HG03280 (cell line): ENCODE measurements around the gene MGAT5.

Experiments used
- ATAC-seq: cut with Tn5 transposase; IDR thresholded peaks from one replicate; pipeline ENCODE4 v1.9.1; 2021; ENCODE audit warnings: mild to moderate bottlenecking, moderate library complexity; ENCODE audit not compliant: unreplicated experiment

The MGAT5 gene

DNA sequence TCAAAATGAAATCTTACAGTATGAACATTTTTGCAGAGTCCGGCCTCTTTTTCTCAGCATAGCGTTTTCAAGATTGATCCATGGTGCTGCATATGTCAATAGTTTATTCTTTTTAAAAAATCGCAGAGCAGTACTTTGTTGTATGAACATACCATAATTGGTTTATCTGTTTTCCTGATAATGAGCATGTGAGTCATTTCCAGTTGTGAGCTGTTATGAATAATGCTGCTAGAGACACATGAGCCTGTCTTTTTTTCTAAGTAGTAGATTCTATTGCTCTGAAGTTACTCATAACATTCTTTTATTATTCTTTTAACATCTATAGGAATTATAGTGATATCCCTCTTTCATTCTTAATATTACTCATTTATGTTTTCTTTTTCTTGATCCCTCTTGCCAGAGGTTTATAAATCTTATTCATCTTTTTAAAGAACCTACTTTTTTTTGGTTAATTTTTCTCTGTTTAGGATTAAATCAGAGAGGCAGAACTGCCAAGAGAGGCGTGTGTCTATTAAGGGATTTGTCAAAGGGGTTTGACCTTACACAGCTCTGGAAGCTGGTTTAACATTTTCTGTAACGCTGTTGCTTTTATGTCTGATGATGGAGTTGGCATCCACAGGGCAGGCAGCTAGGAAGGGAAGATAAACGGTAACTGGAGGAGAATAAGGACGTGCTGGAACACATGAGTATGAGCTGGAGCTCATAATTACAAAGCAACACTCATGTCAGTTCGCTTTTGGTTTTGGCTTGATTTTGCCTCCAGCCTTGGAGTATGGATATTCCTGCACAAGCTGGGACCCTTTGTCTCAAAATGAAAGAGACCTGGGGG, 47.4 kb downstream of the MGAT5 start:
- ATAC-seq: no peak

DNA sequence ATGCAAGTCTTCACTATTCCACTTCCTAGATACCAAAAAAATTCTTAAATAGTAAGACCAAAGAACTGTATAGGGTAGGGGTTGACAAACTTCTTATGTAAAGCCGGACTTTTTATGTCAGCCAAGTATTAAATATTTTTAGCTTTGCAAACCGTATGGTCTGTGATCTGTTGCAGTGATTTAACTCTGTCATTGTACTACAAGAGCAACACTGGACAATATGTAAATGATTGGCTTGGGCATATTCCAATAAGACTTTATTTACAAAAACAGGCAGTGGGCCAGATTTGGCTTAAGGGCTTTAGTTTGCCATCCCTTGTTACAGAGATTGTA, 48.0 kb downstream of the MGAT5 start:
- ATAC-seq: no peak

DNA sequence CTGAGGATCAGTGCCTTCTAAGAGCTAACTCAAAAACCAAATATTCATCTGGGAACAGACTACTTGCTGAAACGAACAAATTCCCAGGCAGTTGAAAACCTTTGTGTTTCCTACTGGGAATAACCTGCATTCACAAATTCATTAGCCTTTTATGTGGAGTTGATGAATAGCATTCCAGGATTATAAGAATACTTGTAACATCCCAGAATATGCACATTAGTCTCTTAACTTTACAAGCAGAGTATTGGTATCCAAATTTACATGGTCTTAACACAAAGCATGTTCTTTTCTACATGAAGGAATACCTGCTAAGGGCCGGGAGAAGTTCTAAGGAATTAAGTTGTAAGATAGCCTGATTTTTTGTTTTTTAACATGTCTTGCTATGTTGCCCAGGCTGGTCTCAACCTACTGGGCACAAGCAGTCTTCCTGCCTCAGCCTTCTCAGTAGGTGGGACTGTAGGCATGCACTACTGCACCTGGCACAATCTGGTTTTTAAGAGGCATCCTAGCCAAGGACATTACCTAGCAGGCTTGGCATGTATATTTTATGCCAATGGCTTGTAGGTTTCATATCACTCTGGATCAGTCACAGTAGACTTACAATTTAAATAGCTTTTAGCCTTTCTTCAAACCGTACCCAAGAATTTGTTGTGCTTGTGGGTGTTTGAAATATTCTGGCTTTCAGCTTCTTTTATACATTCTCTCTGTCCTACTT, 50.7 kb downstream of the MGAT5 start:
- no peak for ATAC-seq

DNA sequence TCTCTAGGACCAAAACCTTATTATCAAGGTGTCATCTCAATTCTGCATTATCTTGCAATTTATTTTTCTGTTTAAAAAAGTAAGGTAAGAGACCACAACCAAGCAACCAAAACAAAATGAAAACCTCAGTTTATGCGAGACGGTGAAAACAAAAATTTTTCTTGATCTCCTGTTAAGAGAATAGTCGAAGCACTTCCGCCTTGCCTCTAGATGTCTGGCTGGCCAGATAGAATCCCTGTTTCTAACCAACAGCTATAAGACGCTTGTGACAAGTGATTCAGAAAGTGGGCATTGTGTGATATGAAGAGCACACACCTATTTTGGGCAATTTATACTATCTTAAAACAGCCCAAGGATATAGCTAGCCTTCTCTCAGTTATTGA, 51.2 kb downstream of the MGAT5 start:
- ATAC-seq: no peak

DNA sequence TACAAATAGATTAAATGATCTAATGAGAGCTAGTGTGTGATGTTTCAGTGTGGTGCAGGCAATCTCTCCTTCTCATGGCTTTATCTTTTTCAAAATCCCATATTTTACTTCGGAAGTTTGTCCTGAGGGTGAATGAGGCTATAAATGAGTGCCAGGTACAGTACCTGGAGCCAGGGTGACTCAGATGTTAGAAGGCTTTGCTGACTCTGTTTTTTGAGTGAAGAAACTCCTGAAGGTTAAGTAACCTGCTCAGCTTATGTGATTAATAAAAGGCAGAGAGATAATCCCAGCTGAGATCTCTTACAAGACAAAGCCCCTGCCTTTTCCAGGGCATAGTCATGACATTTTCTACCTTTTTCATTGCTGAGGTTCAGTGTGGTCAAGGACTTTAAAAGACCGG, 52.6 kb downstream of the MGAT5 start:
- no peak for ATAC-seq

DNA sequence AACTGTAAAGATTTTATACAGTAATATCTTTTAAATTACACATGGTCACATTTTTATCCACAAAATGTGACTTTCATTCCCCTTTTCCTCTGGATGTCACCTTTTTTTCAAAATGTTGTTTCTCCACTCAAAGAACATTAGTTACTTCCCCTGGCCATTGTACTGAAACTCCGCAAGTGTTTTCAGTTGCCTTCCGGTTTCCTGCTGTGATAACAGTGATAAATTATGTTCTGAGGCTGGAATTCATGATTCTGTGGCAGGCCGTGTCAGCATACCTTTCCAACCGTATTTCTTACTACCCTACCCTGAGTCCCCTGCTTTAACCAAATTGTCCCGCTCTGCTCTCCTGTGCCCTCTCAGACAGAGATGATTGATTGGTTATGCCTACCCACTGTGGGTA, 53.5 kb downstream of the MGAT5 start:
- no peak for ATAC-seq

DNA sequence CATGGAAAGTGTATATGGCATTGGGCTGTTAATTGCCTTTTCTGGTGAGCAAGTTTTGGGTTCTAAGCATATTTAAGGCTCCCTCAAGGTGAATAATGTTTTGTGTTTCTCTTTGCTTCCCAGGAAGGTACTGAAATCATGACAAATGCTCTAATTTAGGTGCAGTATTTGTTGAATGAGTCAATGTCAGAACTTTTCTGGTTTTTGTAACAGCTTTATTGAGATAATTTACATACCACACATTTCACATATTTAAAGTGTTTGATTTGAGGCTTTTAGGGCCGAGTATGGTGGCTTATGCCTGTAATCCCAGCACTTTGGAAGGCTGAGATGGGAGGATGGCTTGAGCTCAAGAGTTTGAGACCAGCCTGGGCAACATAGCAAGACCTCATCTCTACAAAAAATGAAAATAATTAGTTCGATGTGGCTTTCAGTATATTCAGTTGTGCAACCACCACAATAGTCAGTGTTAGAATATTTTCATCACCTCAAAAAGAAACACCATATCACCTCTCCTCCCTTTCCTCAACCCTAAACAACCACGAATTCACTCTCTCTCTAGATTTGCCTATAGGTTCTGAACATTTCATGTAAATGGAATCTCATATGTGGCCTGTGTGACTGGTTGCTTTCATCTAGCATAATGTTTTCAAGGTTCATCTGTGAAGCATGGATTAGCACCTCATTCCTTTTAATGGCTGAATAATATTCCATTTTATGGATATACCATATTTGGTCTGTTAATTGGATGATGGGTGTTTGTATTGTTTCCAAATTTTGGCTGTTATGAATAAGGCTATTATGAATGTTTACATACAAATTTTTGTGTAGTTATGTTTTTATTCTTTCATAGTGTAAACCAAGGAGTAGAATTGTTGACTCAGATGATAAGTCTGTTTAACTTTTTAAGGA, 54.9 kb downstream of the MGAT5 start:
- ATAC-seq: no peak

DNA sequence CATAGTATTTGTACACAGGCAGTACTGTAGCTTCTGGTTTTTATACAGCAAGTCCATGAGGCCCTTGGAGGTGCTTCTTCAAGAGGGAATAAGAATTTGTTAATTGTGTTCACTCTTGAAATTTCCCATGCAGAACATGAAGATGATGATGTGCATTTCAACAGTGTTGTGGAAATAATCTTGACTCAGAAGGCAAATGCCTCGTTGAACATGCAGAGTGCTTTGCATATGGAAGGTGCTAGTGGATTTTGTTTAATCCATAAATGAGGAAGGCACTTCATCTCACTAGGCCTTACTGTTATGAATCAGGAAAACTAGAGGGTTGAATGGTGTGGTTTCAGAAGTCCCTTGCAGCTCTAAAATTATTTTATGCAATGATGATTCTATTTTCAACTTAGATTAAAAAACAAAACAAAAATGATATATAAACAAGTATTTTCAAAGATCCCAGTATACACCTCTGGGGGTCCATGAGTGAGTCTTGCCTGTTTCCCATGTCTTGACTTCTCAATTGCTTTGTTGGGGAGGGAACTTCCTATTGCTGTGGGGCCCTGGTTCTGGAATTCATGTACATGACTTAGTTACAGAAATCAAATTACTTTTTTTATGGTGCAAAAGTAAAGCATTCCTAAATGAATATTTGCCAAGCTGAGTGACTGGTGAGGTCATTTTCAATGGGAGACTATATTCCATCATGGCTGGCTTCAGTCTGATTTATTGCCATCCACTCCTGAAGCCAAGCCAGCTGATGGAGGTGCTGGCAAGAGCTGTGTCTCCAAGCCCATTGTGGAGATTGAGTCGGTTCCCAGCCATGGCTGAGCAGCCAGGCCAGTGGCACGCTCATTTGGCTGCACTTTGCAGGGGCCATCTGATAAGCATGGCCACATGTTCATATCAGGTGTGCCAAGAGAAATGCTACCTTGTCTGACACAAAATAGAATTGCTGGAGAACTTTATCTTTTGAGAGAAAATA, 56.5 kb downstream of the MGAT5 start:
- no peak for ATAC-seq

DNA sequence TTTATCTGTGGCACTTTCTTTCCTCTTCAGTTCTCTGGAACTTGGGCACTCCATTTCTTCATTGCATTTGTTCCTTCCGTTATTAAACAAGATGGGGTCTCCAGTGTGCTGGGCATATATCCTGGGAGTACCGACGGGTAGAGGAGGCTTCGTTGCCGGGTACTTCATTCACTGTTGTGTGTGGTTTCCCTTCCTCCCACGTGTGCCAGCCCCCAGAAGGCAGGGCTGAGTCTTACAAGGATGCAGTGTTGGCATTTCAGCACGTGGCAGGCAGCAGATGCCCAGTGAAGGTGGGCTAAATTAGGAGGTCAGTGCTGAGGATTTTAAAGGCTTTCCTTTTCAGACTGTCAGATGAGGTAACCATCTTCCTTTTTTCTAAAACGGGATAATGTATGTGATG, 58.6 kb downstream of the MGAT5 start:
- no peak for ATAC-seq

DNA sequence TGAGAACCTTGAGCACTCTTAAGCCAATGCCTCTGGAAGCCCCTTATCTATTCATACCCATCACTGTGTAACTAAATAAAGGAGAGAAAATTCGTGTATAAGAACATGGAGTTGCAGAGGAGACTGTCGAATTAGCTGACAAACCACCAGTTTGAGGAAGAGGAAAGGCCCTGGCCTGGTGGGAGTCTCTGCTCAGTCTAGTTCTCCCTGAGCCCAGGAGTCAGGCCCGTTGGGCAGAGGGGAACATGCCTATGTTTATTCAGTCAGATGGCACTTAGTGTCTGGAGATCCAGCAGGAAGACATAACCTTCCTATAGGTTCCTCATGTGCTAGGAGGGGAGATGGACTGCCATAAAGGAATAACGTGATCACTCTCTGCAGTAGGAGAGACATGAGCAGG, 60.3 kb downstream of the MGAT5 start:
- ATAC-seq: no peak

DNA sequence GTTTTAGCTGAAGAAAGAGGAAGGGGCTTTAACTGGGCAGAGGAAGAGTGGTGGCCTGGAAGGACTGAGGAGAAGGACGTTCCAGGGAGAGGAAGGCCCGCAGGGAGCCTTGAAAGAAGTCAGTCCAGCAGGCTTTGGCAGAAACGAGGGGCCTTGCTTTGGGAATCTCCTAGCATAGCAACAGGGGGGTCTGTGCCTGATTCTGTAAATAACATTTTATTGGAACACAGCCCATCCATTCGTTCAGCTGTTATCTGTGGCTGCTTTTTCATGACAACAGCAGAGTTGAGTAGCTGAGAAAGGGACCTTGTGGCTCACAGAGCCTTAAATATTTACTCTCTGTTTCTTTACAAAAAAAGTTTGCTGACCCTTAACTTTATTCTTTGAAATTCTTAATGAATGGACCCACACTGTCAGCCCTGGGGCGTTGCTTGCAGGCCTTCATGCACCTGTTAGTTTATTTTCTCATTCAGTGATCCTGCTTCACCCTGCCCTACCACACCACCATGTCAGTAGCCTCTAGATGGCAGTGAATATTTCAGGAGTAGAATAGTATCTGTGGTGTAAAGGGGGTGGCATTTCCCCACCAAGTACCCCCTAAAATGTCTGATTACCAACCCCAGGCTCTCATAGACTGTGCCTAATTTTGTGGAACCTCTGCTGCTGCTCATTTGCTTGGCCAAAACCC, 61.0 kb downstream of the MGAT5 start:
- ATAC-seq: no peak

DNA sequence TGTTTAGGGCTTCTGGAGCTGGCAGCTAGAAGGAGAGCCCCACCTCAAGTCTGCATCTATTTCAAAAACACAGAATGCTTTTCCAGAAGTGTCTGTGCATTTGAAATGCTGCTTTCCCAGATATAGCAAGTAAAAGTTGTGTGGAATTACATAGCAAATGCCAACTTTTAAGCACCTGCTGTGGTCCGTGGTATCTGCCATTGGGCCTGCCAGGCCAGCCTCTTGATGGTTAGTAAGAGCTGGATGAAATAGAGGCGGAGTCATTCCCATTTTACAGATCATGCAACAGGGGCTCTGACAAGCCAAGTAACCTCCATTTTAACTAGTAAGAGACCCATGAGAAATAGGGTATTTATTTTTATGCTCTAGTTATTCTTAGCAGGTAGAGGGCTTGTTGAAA, 61.6 kb downstream of the MGAT5 start:
- no peak for ATAC-seq

DNA sequence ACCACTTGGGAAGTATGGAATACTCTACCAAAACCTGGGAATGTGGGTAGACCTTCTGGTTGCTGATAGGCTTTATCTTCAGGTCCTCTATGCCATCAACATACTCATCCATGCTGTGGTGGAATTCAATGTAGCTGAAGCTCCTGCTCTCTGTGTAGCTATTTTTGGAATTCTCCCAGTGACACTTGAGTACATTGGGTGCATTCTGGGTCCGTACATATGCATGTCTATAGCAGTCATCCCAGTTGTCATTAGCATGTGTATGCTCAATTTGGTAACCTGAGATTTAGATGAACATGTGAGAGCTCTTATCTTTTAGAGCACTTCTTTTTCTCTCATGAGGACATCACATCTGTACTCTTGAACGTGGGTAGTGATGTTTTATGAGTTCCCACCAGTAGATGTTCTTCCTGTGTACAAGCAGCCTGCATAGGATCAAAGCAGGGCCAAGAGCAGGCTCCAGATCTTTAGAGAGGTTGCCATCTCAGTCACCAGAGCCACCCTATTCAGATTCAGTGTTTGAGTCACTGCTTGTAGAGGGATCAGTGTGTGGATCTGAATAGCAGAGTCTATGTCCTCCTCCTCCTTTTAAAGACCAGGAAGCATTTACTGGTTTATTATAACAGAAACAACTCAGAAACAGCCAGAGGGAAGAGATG, 65.9 kb downstream of the MGAT5 start:
- no peak for ATAC-seq

DNA sequence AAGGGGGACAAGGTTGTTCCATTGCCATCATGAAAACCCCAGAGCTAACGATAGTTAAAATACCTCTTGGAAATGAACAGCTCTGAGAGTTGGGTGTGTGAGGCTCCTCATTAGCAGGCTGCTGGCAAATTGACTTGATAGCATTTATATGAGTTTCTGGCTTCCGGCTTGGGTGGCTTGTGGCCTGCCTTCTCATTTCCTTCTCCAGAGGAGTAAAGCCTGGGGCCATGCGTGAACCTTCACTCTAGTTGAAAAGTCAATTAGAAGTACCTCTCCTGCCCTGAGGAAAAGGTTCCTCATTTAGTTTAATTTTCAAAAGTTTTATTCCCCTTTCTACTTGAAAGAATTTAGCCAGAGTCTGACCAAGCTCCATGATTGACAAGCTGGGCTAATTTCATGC, 67.1 kb downstream of the MGAT5 start:
- ATAC-seq: no peak

DNA sequence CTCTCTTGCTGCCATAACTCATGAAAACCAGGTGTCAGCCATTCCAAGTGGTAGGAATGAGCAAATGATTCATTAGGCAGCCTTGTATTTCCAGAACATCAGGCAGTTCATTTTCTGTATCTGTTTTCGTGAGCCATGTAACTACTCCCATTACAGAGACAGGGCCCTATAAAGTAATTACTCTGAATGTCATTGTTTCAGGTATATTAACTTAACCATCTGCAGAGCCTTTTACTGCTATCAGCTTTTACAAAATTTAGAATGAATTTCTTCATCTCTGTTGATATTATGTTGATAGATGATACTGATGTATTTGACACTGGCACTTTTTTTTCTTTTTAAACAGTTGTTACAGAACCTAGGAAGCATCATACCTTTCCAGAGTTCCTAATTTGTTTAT, 69.9 kb downstream of the MGAT5 start:
- no peak for ATAC-seq

DNA sequence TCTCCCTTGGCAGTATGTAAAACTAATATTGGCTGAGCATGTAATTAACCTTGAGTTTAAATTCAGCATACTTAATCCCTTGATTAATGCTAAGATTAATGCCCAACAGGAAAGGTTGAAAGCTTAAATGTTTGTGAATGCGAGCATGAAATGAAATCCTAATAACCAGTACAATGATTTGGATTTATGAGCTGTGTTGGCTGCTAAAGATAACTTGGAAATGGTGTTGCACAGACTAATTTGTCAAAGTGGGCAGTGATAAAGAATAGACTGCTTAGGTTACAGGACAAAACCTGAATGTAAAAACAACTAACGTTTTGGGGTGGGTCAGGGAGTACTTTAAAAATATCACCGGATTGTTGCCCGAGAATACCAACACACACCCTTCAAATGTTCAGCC, 70.6 kb downstream of the MGAT5 start:
- no peak for ATAC-seq

DNA sequence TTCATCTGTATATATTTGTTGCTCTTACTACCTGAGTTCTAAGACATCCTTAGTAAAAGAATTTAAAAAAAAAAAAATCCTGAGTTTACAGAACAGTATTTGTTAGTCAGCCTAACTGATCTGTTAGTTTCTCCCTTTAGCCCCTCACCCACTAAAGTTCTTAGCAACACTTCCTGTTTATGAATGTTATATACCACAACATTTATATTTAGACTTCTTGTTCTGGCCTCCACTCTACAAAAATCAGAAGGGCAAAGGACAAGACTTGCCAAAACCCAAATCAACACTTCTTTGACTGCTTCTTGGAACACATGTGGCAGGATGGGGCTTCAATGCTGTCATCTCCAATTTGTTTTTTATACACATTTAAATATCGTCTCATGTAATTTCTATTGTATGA, 71.1 kb downstream of the MGAT5 start:
- ATAC-seq: peak; percentile 71

DNA sequence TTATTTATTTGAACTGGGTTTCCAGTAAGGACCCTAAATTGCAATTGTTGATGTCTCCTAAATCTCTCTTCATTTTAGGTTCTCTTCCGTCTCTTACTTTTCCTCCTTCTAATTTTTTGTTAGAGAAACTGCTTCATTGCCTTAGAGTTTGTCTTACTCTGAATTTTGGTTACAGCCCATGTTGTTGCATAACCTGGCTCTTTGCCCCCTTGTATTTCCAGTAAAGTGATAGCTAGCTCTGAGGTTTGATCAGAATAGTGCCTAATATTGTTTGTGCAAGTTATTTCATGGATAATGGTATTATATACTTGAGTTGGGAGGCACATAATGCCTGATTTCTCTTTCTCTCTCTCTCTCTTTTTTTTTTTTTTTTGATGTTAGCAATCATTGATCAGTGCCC, 71.8 kb downstream of the MGAT5 start:
- ATAC-seq: no peak

DNA sequence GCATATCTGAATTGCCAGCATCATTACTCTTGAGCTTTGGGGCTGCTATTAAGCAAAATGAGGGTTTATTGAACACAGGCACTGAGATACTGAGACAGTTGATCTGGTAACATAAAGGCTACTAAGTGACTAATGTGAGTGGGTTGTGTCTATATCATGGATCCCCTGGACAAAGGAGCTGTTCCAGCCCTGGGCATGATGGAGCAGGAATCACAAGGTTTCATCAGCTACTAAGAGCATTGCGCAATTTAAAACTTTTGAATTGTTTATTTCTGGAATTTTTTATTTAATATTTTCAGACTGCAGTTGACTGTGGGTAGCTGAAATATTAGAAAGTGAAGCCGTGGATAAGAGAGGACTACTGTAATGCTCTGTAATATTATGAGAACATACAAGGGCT, 73.5 kb downstream of the MGAT5 start:
- ATAC-seq: no peak
